Measurements from ENCODE around the gene PDPK1. TPM values are rescaled to one million over a fixed set of nuclear protein-coding genes. Genes with fewer than 3 reads are reported as not detected.
"Not testable (repeated sequence)": the region's sequence is repeated elsewhere in the genome, so short reads cannot be mapped to it uniquely, and the experiment has no call there.

The PDPK1 gene
- total RNA-seq, 1 donor from 2014 or later: 46.4 TPM

GRCh38 chr16:2609827-2610470, 72.1 kb downstream of the PDPK1 start:
- Histone ChIP-seq H3K36me3 (peaks cover 19% of the 10 kb centered on the region), H3K9me3 (replicated peaks) (no peaks in the 10 kb centered on the region), H3K4me1 (peaks cover 15% of the 10 kb centered on the region), H3K27me3 (ENCODE audit: low read depth) (no peaks in the 10 kb centered on the region), H3K27ac (replicated peaks) (peak overlapping the region; percentile 38), H3K4me3 (no peak overlapping the region)
- TF ChIP-seq, protein P1, sequence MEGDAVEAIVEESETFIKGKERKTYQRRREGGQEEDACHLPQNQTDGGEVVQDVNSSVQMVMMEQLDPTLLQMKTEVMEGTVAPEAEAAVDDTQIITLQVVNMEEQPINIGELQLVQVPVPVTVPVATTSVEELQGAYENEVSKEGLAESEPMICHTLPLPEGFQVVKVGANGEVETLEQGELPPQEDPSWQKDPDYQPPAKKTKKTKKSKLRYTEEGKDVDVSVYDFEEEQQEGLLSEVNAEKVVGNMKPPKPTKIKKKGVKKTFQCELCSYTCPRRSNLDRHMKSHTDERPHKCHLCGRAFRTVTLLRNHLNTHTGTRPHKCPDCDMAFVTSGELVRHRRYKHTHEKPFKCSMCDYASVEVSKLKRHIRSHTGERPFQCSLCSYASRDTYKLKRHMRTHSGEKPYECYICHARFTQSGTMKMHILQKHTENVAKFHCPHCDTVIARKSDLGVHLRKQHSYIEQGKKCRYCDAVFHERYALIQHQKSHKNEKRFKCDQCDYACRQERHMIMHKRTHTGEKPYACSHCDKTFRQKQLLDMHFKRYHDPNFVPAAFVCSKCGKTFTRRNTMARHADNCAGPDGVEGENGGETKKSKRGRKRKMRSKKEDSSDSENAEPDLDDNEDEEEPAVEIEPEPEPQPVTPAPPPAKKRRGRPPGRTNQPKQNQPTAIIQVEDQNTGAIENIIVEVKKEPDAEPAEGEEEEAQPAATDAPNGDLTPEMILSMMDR (IDR thresholded peaks at IDR 0.05; ENCODE audit: borderline replicate concordance): no peak
- intact Hi-C loops (cut with micrococcal nuclease): no loop called here
- no peak for DNase-seq

DNA sequence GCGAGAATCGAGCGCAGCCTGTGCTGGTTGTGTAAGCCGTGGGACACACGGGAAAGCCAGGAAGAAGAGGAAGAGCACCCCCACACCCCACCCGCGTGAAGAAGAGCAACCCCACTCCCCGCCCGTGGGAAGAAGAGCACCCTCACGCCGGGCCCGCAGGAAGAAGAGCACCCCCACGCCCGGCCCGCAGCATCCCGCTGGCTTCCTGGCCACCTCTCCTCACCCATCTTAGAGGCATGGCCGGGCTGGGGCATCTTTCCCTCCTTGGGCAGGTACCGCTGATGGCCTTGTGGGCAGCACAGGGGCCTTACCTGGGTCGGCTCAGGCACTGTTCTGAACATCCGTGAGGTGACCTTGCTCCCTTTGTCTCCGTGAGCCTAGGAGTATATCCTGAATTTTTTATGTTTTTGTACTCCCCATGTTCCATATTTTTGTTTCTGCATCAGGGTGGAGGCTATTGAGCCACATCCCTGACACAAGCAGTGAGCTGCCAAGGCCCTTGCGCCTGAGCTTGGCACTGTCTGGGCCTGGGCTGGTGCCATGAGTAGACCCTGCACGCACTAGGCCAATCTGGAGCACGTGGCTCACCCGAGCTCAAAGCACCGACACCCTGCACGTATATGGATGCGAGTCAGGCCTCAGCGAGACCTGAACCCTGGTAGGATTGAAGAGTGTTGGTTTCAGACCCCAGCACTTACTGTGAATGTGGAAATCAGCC, 73.1 kb downstream of the PDPK1 start:
- no peak for DNase-seq
- Histone ChIP-seq H3K4me3 (no peak overlapping the region), H3K27me3 (ENCODE audit: low read depth) (no peaks in the 10 kb centered on the region), H3K4me1 (peaks cover 9% of the 10 kb centered on the region), H3K36me3 (peaks cover 21% of the 10 kb centered on the region), H3K27ac (replicated peaks) (no peak overlapping the region), H3K9me3 (replicated peaks) (no peaks in the 10 kb centered on the region)
- intact Hi-C loops (cut with micrococcal nuclease): no loop called here
- TF ChIP-seq, protein P1 (IDR thresholded peaks at IDR 0.05; ENCODE audit: borderline replicate concordance): no peak

- no peaks in the 10 kb centered on the region for H3K9me3 ChIP-seq (replicated peaks)
- H3K27ac ChIP-seq (replicated peaks): no peak overlapping the region
- no peaks in the 10 kb centered on the region for H3K27me3 ChIP-seq (ENCODE audit: low read depth)
- peaks cover 9% of the 10 kb centered on the region for H3K4me1 ChIP-seq
- H3K36me3 ChIP-seq: peaks cover 21% of the 10 kb centered on the region
- no peak for DNase-seq
- TF ChIP-seq, protein P1 (IDR thresholded peaks at IDR 0.05; ENCODE audit: borderline replicate concordance): no peak
- intact Hi-C loops (cut with micrococcal nuclease): no loop called here
- H3K4me3 ChIP-seq: no peak overlapping the region
Measured at GRCh38 chr16:2611499-2611862, 73.7 kb downstream of the PDPK1 start.

GRCh38 chr16:2611877-2612276, 74.1 kb downstream of the PDPK1 start:
- H3K9me3 ChIP-seq (replicated peaks); H3K27me3 ChIP-seq (ENCODE audit: low read depth); H3K4me1 ChIP-seq; H3K27ac ChIP-seq (replicated peaks); H3K4me3 ChIP-seq; DNase-seq; intact Hi-C loops (cut with micrococcal nuclease): not testable (repeated sequence)
- peaks cover 21% of the 10 kb centered on the region for H3K36me3 ChIP-seq

DNA sequence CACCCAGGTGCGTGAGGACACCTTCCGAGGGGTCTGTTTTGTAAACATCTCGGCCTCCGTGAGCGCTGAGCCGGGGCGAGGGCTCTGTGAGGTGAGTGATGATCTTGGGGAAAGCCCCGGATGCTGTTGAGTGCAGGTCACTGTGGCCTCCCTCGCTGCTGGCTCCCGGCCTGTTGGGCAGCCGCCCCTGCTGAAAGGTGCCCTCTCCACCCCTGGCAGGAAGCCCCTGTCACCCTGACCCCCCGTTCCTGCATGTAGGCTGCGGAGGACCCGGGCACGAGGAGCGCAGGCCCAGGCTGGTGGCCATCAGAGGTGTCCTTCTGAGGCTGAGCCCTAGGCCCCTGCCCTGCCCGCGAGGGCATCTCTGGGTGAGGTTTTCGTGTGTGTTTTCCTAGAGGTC, 75.4 kb downstream of the PDPK1 start:
- DNase-seq; H3K27me3 ChIP-seq (ENCODE audit: low read depth); intact Hi-C loops (cut with micrococcal nuclease); H3K9me3 ChIP-seq (replicated peaks); H3K4me1 ChIP-seq; H3K4me3 ChIP-seq; H3K27ac ChIP-seq (replicated peaks): not testable (repeated sequence)
- H3K36me3 ChIP-seq: peaks cover 21% of the 10 kb centered on the region

DNA sequence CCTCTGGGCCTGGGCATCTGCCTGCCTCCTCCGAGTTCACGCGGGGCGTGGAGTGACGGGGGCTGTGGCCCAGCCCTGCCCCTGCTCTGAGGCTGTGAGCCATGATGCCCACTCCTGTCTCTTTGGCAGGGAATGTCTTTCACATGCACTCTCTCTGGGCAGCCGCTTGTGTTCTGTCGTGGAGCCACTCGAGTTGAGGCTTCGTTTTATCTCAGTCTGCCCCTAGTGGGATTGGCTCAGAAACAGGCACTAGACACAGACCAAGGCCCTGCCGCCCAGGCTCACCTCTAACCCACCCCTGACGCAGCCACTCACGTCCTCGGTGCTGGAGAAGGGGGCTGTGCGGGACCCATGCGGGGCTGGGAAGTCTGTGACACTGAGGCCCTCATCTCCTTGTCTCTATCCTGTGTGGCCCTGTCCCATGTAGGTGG, 77.0 kb downstream of the PDPK1 start:
- H3K27ac ChIP-seq (replicated peaks): no peak overlapping the region
- H3K9me3 ChIP-seq (replicated peaks): no peaks in the 10 kb centered on the region
- H3K27me3 ChIP-seq (ENCODE audit: low read depth): no peaks in the 10 kb centered on the region
- peaks cover 6% of the 10 kb centered on the region for H3K4me1 ChIP-seq
- TF ChIP-seq, protein P1 (IDR thresholded peaks at IDR 0.05; ENCODE audit: borderline replicate concordance): no peak
- no peak for DNase-seq
- intact Hi-C loops (cut with micrococcal nuclease): no loop called here
- H3K36me3 ChIP-seq: peaks cover 21% of the 10 kb centered on the region
- H3K4me3 ChIP-seq: no peak overlapping the region

DNA sequence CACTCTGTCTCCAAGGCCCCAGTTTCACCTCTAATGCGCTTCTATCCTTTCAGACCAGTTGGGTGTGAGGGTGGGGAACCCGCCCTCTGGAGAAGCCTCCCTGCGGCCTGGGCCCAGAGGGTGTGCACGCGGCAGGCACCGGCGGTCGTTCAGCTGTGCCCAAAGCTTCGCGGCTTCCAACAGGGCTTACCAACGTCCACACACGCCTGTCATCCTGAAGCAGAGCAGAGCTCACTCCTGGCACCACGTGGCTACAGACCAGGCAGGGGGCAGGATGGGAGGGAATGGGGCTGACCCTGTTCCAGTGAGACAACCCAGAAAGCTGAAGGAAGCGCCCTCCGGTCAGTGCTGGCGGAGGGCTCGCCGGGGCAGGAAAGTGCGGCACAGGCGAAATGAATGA, 81.1 kb downstream of the PDPK1 start:
- H3K9me3 ChIP-seq (replicated peaks); H3K27me3 ChIP-seq (ENCODE audit: low read depth); H3K27ac ChIP-seq (replicated peaks); H3K36me3 ChIP-seq; DNase-seq; H3K4me1 ChIP-seq; H3K4me3 ChIP-seq; intact Hi-C loops (cut with micrococcal nuclease): not testable (repeated sequence)

DNA sequence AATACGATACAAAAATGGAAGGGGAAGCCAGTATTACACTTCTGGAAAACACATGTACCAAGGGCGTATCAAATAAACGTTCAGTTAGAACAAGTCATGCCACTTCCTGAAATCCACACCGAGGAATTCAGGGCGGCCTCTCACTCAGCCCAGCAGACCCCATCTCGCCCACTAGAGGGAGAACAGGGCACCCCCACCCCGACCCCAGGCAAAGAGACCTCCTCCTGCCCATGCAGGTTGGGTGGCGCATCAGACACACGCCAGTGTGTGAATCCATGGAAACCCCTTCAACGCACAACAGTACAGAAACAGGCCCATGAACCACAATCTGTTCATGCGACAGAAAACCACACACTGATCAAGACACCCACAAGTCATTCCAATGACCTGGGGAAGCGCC, 81.8 kb downstream of the PDPK1 start:
- H3K27me3 ChIP-seq (ENCODE audit: low read depth); DNase-seq; intact Hi-C loops (cut with micrococcal nuclease); H3K4me1 ChIP-seq; H3K9me3 ChIP-seq (replicated peaks); H3K4me3 ChIP-seq; H3K27ac ChIP-seq (replicated peaks); H3K36me3 ChIP-seq: not testable (repeated sequence)

- H3K27me3 ChIP-seq (ENCODE audit: low read depth); H3K4me1 ChIP-seq; DNase-seq; H3K9me3 ChIP-seq (replicated peaks); H3K27ac ChIP-seq (replicated peaks); intact Hi-C loops (cut with micrococcal nuclease); H3K4me3 ChIP-seq; H3K36me3 ChIP-seq: not testable (repeated sequence)
Measured at GRCh38 chr16:2620870-2621269, 83.0 kb downstream of the PDPK1 start.

GRCh38 chr16:2621395-2621794, 83.6 kb downstream of the PDPK1 start:
- H3K9me3 ChIP-seq (replicated peaks); H3K27ac ChIP-seq (replicated peaks); DNase-seq; H3K4me1 ChIP-seq; intact Hi-C loops (cut with micrococcal nuclease); H3K27me3 ChIP-seq (ENCODE audit: low read depth); H3K36me3 ChIP-seq; H3K4me3 ChIP-seq: not testable (repeated sequence)
